AG09319 (cell line): ENCODE data around the gene FAM237A.

Experiments used
- DNase-seq: peaks from one replicate; pipeline ENCODE4 v3.0.0-alpha.2; 2010; ENCODE audit warnings: low read depth; ENCODE audit errors: extremely low read depth
- CTCF ChIP-seq: IDR thresholded peaks from 2 replicates; pipeline ENCODE4 v1.5.1; 2011; ENCODE audit warnings: low read depth, mild to moderate bottlenecking, inconsistent platforms, low read length, moderate library complexity

FAM237A gene

GRCh38 chr2:206615417-206616089 lies 26.7 kb upstream of the FAM237A start:
- no peak for TF ChIP-seq CTCF
- DNase-seq = no peak

GRCh38 chr2:206616151-206616550 lies 26.1 kb upstream of the FAM237A start:
- no peak for TF ChIP-seq CTCF

GRCh38 chr2:206619011-206619410 lies 23.3 kb upstream of the FAM237A start:
- no peak for DNase-seq
- no peak for TF ChIP-seq CTCF

More at GRCh38 chr2:206616151-206616550, 26.1 kb upstream of the FAM237A start:
- no peak for DNase-seq

- TF ChIP-seq CTCF = no peak
- DNase-seq = no peak
Measured at GRCh38 chr2:206626108-206626507, 16.2 kb upstream of the FAM237A start.

GRCh38 chr2:206627632-206628031 lies 14.7 kb upstream of the FAM237A start:
- no peak for TF ChIP-seq CTCF

GRCh38 chr2:206631340-206631739 lies 10.9 kb upstream of the FAM237A start:
- no peak for DNase-seq
- no peak for TF ChIP-seq CTCF

More at GRCh38 chr2:206627632-206628031, 14.7 kb upstream of the FAM237A start:
- no peak for DNase-seq

- no peak for DNase-seq
- TF ChIP-seq CTCF = no peak
Measured at GRCh38 chr2:206635015-206635414, 7.3 kb upstream of the FAM237A start.
